ENCODE results near the gene SPRR2E.
"Not testable (repeated sequence)": the region's sequence is repeated elsewhere in the genome, so short reads cannot be mapped to it uniquely, and the experiment has no call there.

Gene SPRR2E

DNA sequence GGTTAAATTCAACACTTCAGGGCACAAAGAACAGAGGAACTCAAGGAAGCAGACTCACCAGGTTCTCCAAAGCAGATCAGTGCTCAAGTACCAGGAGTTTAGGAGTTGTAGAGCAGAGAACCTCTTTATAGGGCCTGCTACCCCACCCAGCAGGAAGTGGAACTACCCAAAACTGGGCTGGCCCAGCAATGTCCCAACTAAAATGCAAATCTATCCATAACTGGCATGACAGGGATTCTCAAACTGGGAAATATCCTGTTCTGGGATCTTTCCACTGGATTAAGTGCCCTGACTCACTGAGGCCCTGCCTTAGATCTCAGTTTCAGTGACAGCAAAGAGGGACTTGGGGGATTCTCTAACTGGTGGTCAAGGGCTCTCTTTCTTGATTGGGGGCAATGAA, at the start of gene SPRR2E:
Gene SPRR2E (minus strand): TSS at position 101 of the 400 bp plus-strand sequence. CDS start 775 bp downstream, outside the sequence.
- no peak within 1 kb of the TSS for H3K4me3 Mint-ChIP-seq
- no peak within 1 kb of the TSS for H3K27ac Mint-ChIP-seq
- H3K36me3 Mint-ChIP-seq (ENCODE audit: low read depth) = no peaks in the 10 kb centered on the region
- no peaks in the 10 kb centered on the region for H3K9me3 Mint-ChIP-seq
- H3K27me3 Mint-ChIP-seq = peaks cover 23% of the 10 kb centered on the region
- no peaks in the 10 kb centered on the region for H3K4me1 Mint-ChIP-seq (ENCODE audit: low read depth)

- Mint-ChIP-seq H3K4me3 (no peak overlapping the region), H3K27me3 (peaks cover 44% of the 10 kb centered on the region)
These were observed 47.1 kb upstream of the SPRR2E start for GRCh38 chr1:153141377-153141776.

GRCh38 chr1:153140484-153140883, 46.2 kb upstream of the SPRR2E start:
- no peak overlapping the region for H3K27ac Mint-ChIP-seq
- no peaks in the 10 kb centered on the region for H3K4me1 Mint-ChIP-seq (ENCODE audit: low read depth)
- H3K36me3 Mint-ChIP-seq (ENCODE audit: low read depth) = no peaks in the 10 kb centered on the region
- H3K4me3 Mint-ChIP-seq = no peak overlapping the region
- H3K27me3 Mint-ChIP-seq = peaks cover 43% of the 10 kb centered on the region
- no peaks in the 10 kb centered on the region for H3K9me3 Mint-ChIP-seq

More at GRCh38 chr1:153141377-153141776, 47.1 kb upstream of the SPRR2E start:
- Mint-ChIP-seq H3K9me3 (no peaks in the 10 kb centered on the region), H3K36me3 (ENCODE audit: low read depth) (no peaks in the 10 kb centered on the region), H3K4me1 (ENCODE audit: low read depth) (no peaks in the 10 kb centered on the region), H3K27ac (no peak overlapping the region)

GRCh38 chr1:153133743-153134142, 39.4 kb upstream of the SPRR2E start:
- Mint-ChIP-seq H3K4me1 (ENCODE audit: low read depth) (no peaks in the 10 kb centered on the region), H3K9me3 (no peaks in the 10 kb centered on the region), H3K36me3 (ENCODE audit: low read depth) (no peaks in the 10 kb centered on the region), H3K4me3 (no peak overlapping the region), H3K27ac (no peak overlapping the region), H3K27me3 (peaks cover 46% of the 10 kb centered on the region)

GRCh38 chr1:153133267-153133666, 38.9 kb upstream of the SPRR2E start:
- no peak overlapping the region for H3K4me3 Mint-ChIP-seq
- no peaks in the 10 kb centered on the region for H3K36me3 Mint-ChIP-seq (ENCODE audit: low read depth)
- no peaks in the 10 kb centered on the region for H3K4me1 Mint-ChIP-seq (ENCODE audit: low read depth)
- H3K27me3 Mint-ChIP-seq = peaks cover 46% of the 10 kb centered on the region
- H3K9me3 Mint-ChIP-seq = no peaks in the 10 kb centered on the region
- H3K27ac Mint-ChIP-seq = no peak overlapping the region

GRCh38 chr1:153128688-153129087, 34.4 kb upstream of the SPRR2E start:
- H3K36me3 Mint-ChIP-seq (ENCODE audit: low read depth); H3K4me3 Mint-ChIP-seq; H3K4me1 Mint-ChIP-seq (ENCODE audit: low read depth); H3K27ac Mint-ChIP-seq: not testable (repeated sequence)
- Mint-ChIP-seq H3K27me3 (peaks cover 16% of the 10 kb centered on the region), H3K9me3 (peaks cover 15% of the 10 kb centered on the region)

GRCh38 chr1:153127296-153127695, 33.0 kb upstream of the SPRR2E start:
- H3K27ac Mint-ChIP-seq = no peak overlapping the region
- H3K4me1 Mint-ChIP-seq (ENCODE audit: low read depth) = no peaks in the 10 kb centered on the region
- no peak overlapping the region for H3K4me3 Mint-ChIP-seq
- peaks cover 16% of the 10 kb centered on the region for H3K27me3 Mint-ChIP-seq
- H3K36me3 Mint-ChIP-seq (ENCODE audit: low read depth) = no peaks in the 10 kb centered on the region
- peaks cover 15% of the 10 kb centered on the region for H3K9me3 Mint-ChIP-seq

GRCh38 chr1:153125536-153125935, 31.2 kb upstream of the SPRR2E start:
- no peaks in the 10 kb centered on the region for H3K36me3 Mint-ChIP-seq (ENCODE audit: low read depth)
- H3K9me3 Mint-ChIP-seq = peaks cover 15% of the 10 kb centered on the region
- H3K4me3 Mint-ChIP-seq = no peak overlapping the region
- H3K4me1 Mint-ChIP-seq (ENCODE audit: low read depth) = no peaks in the 10 kb centered on the region
- no peak overlapping the region for H3K27ac Mint-ChIP-seq
- H3K27me3 Mint-ChIP-seq = peaks cover 16% of the 10 kb centered on the region

DNA sequence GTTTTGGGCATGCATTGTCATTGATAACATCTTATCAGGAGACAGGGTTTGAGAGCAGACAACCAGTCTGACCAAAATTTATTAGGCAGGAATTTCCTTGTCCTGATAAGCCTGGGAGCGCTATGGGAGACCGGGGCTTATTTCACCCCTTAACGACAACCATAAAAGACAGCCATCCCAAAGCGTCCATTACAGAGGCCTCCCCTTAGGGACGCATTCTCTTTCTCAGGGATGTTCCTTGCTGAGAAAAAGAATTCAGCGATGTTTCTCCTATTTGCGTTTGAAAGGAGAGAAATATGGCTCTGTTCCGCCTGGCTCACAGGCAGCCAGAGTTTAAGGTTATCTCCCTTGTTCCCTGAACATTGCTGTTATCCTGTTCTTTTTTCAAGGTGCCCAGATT, 29.5 kb upstream of the SPRR2E start:
- not testable (repeated sequence) for H3K27ac Mint-ChIP-seq; H3K4me1 Mint-ChIP-seq (ENCODE audit: low read depth); H3K36me3 Mint-ChIP-seq (ENCODE audit: low read depth); H3K4me3 Mint-ChIP-seq
- Mint-ChIP-seq H3K9me3 (peaks cover 15% of the 10 kb centered on the region), H3K27me3 (peaks cover 17% of the 10 kb centered on the region)

GRCh38 chr1:153122831-153123421, 28.6 kb upstream of the SPRR2E start:
- peaks cover 15% of the 10 kb centered on the region for H3K9me3 Mint-ChIP-seq
- H3K4me1 Mint-ChIP-seq (ENCODE audit: low read depth) = no peaks in the 10 kb centered on the region
- H3K36me3 Mint-ChIP-seq (ENCODE audit: low read depth) = no peaks in the 10 kb centered on the region
- peaks cover 21% of the 10 kb centered on the region for H3K27me3 Mint-ChIP-seq
- H3K27ac Mint-ChIP-seq = no peak overlapping the region
- H3K4me3 Mint-ChIP-seq = no peak overlapping the region

DNA sequence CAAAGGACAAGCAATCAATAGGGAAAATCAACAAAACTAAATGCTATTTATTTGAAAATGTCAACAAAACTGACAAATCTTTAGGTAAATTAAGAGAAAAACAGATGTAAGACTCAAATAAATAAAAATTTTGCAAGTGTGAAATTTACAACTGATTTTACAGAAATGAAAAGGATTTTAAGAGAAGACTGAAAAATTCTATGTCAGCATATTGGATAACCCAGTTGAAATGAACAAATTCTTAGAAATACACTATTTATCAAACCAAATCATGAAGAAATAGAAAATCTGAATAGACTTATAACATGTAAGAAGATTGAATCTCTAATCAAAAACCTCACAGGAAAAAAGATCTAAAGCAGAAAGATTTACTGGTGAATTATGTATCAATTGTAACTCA, 26.6 kb upstream of the SPRR2E start:
- Mint-ChIP-seq H3K4me1 (ENCODE audit: low read depth) (no peaks in the 10 kb centered on the region), H3K27ac (no peak overlapping the region), H3K4me3 (no peak overlapping the region), H3K9me3 (peaks cover 15% of the 10 kb centered on the region), H3K27me3 (peaks cover 32% of the 10 kb centered on the region), H3K36me3 (ENCODE audit: low read depth) (no peaks in the 10 kb centered on the region)

- peaks cover 46% of the 10 kb centered on the region for H3K27me3 Mint-ChIP-seq
- H3K4me3 Mint-ChIP-seq = no peak overlapping the region
- H3K27ac Mint-ChIP-seq = no peak overlapping the region
- peaks cover 3% of the 10 kb centered on the region for H3K9me3 Mint-ChIP-seq
- H3K4me1 Mint-ChIP-seq (ENCODE audit: low read depth) = no peaks in the 10 kb centered on the region
- no peaks in the 10 kb centered on the region for H3K36me3 Mint-ChIP-seq (ENCODE audit: low read depth)
These were observed 25.2 kb upstream of the SPRR2E start for GRCh38 chr1:153119491-153119971.

- not testable (repeated sequence) for H3K27ac Mint-ChIP-seq; H3K9me3 Mint-ChIP-seq; H3K36me3 Mint-ChIP-seq (ENCODE audit: low read depth); H3K4me3 Mint-ChIP-seq; H3K4me1 Mint-ChIP-seq (ENCODE audit: low read depth)
- H3K27me3 Mint-ChIP-seq = peaks cover 35% of the 10 kb centered on the region
These were observed 20.9 kb upstream of the SPRR2E start for GRCh38 chr1:153115264-153115663.

GRCh38 chr1:153113416-153113815, 19.1 kb upstream of the SPRR2E start, which contains the start of gene SPRR2F:
SPRR2F (minus strand) TSS chr1:153113516; CDS start chr1:153112733, 783 bp downstream.
- H3K36me3 Mint-ChIP-seq (ENCODE audit: low read depth) = no peaks in the 10 kb centered on the region
- H3K4me3 Mint-ChIP-seq = no peak within 1 kb of the TSS
- no peak within 1 kb of the TSS for H3K27ac Mint-ChIP-seq
- H3K4me1 Mint-ChIP-seq (ENCODE audit: low read depth) = no peaks in the 10 kb centered on the region
- no peaks in the 10 kb centered on the region for H3K9me3 Mint-ChIP-seq
- H3K27me3 Mint-ChIP-seq = peaks cover 30% of the 10 kb centered on the region

GRCh38 chr1:153112454-153112853, 18.1 kb upstream of the SPRR2E start:
- peaks cover 25% of the 10 kb centered on the region for H3K27me3 Mint-ChIP-seq
- H3K9me3 Mint-ChIP-seq; H3K4me3 Mint-ChIP-seq; H3K27ac Mint-ChIP-seq; H3K36me3 Mint-ChIP-seq (ENCODE audit: low read depth); H3K4me1 Mint-ChIP-seq (ENCODE audit: low read depth): not testable (repeated sequence)

DNA sequence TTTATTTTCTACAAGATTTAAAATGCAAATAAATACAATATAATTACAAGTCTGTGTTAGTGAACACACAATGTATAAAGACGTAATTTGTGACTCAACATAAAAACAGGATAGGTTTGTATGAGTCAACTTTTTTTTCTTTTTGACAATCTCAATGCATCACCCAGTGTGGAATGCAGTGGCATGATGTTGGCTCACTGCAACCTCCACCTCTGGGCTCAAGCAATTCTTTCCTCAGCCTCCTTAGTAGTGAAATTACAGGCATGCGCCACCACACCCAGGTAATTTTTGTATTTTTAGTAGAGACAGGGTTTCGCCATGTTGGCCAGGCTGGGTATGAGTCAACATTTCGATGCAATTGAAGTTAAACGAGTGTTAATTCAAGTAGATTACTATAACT, 5.9 kb upstream of the SPRR2E start:
- H3K4me1 Mint-ChIP-seq (ENCODE audit: low read depth) = no peaks in the 10 kb centered on the region
- no peak overlapping the region for H3K4me3 Mint-ChIP-seq
- no peaks in the 10 kb centered on the region for H3K9me3 Mint-ChIP-seq
- no peak overlapping the region for H3K27ac Mint-ChIP-seq
- peaks cover 29% of the 10 kb centered on the region for H3K27me3 Mint-ChIP-seq
- no peaks in the 10 kb centered on the region for H3K36me3 Mint-ChIP-seq (ENCODE audit: low read depth)

All from stimulated activated naive CD8-positive, alpha-beta T cell treated with anti-CD3 and anti-CD28 coated beads, Interleukin-15, Interleukin-2, amounts not matched to agents 100 ng/mL and 50 ng/mL, for 24 hours (primary cell).